HepG2 (cell line): ENCODE measurements around the gene ANKRD12. TPM values are rescaled to one million over a fixed set of nuclear protein-coding genes. Genes with fewer than 3 reads are reported as not detected.

Experiments
- ATAC-seq: fragments of 200-7000 bp; cut with Tn5 transposase; 3 replicates; pipeline ENCODE4 v1.9.1; 2020; ENCODE audit warnings: mild to moderate bottlenecking, moderate library complexity
- BruUV-seq: library from RNA; stranded (reverse); fragments of 400-500 nt; replicated peaks from 2 replicates; lab custom pipeline; 2021; lab: Mats Ljungman, UMichigan
- CTCF ChIA-PET: fragments of 300-600 bp; formaldehyde crosslinking; extraction: SDS; loops from one replicate; lab custom pipeline; 2021; ENCODE audit warnings: low total read pairs, inconsistent platforms, low intra/inter-chr PET ratio; lab: Yijun Ruan, JAX
- POLR2A ChIA-PET: fragments of 350-600 bp; sonication (Branson Sonifier 250); formaldehyde crosslinking; loops from one replicate; lab custom pipeline; 2020; ENCODE audit warnings: antibody characterized with exemption, inconsistent platforms; lab: Yijun Ruan, JAX
- DNase-seq: peaks from one replicate; pipeline ENCODE4 v3.0.0-alpha.2; 2015; ENCODE audit warnings: low spot score
- FAIRE-seq: peaks from 3 replicates; lab custom pipeline; 2011; peaks lifted over from hg19 to GRCh38; lab: Jason Lieb, UNC
- H2AFZ ChIP-seq: one replicate; pipeline ENCODE4 v1.6.1; 2011; ENCODE audit warnings: low read length, inconsistent platforms
- H3K27ac ChIP-seq: fragments of 300-600 bp; 3 replicates; pipeline ENCODE4 v1.8.0; 2011; ENCODE audit warnings: mixed run types, mild to moderate bottlenecking, mixed read lengths, low read length, inconsistent platforms; ENCODE audit not compliant: insufficient read depth; ENCODE audit errors: extremely low read length
- H3K27me3 ChIP-seq, 2 experiments: fragments of 200-600 bp in 1 of 2; 2 replicates in 1 of 2; 3 replicates in 1 of 2; pipeline versions ENCODE4 v1.6.0 to v1.8.0; 2011; ENCODE audit warnings: low read length in 2 of 2, mild to moderate bottlenecking in 2 of 2, moderate library complexity in 2 of 2, inconsistent platforms in 1 of 2; ENCODE audit not compliant: insufficient read depth in 2 of 2, control insufficient read depth in 1 of 2
- H3K36me3 ChIP-seq, 2 experiments: fragments of 200-600 bp in 1 of 2; replicated peaks in 1 of 2; 2 replicates in 1 of 2; 3 replicates in 1 of 2; pipeline versions ENCODE4 v1.5.1 to v1.8.0; 2011; ENCODE audit warnings: low read length in 2 of 2, inconsistent platforms in 1 of 2; ENCODE audit not compliant: insufficient read depth in 2 of 2, control insufficient read depth in 1 of 2
- H3K4me1 ChIP-seq: 2 replicates; pipeline ENCODE4 v1.5.1; 2012; ENCODE audit warnings: low read length, inconsistent platforms; ENCODE audit not compliant: insufficient read depth
- H3K4me2 ChIP-seq: 2 replicates; pipeline ENCODE4 v1.6.0; 2011; ENCODE audit warnings: low read depth, low read length, inconsistent platforms
- H3K4me3 ChIP-seq, 3 experiments: fragments of 200-600 bp in 1 of 3; sonication (generic), shearing (Covaris generic) in 1 of 3; replicated peaks in 1 of 3; 2 replicates each; pipeline ENCODE4 v1.5.1; 2011 to 2016; ENCODE audit warnings: low read length in 3 of 3, inconsistent platforms in 2 of 3, low read depth in 2 of 3, mild to moderate bottlenecking in 2 of 3, control low read depth in 1 of 3, mixed read lengths in 1 of 3; ENCODE audit not compliant: insufficient read depth in 1 of 3
- H3K79me2 ChIP-seq: one replicate; pipeline ENCODE4 v1.6.1; 2011; ENCODE audit warnings: low read length, inconsistent platforms; ENCODE audit not compliant: insufficient read depth
- H3K9ac ChIP-seq: 2 replicates; pipeline ENCODE4 v1.6.0; 2011; ENCODE audit warnings: mild to moderate bottlenecking, low read depth, low read length, inconsistent platforms; ENCODE audit not compliant: insufficient read depth
- H3K9me3 ChIP-seq: 2 replicates; pipeline ENCODE4 v1.5.1; 2012; ENCODE audit warnings: mild to moderate bottlenecking, low read length
- H4K20me1 ChIP-seq: 2 replicates; pipeline ENCODE4 v1.6.0; 2011; ENCODE audit warnings: inconsistent platforms, mild to moderate bottlenecking, low read length, moderate library complexity; ENCODE audit not compliant: insufficient read depth
- BRF2 ChIP-seq: sonication (generic); formaldehyde crosslinking; IDR thresholded peaks from 2 replicates; pipeline ENCODE4 v1.8.1; 2022; ENCODE audit warnings: mild to moderate bottlenecking, missing genetic modification reagents
- LBX2 ChIP-seq: sonication (generic); formaldehyde crosslinking; IDR thresholded peaks from 2 replicates; pipeline ENCODE4 v1.5.0; 2020; ENCODE audit warnings: missing genetic modification reagents, mild to moderate bottlenecking, borderline replicate concordance
- MLLT10 ChIP-seq: sonication (generic); formaldehyde crosslinking; IDR thresholded peaks from 2 replicates; pipeline ENCODE4 v1.4.0; 2020; ENCODE audit warnings: missing genetic modification reagents
- MXI1 ChIP-seq: IDR thresholded peaks from 3 replicates; pipeline ENCODE4 v1.6.1; 2012; ENCODE audit warnings: low read depth, low read length, inconsistent platforms, borderline replicate concordance
- SP140L ChIP-seq: sonication (generic); formaldehyde crosslinking; IDR thresholded peaks from 2 replicates; pipeline ENCODE4 v1.4.0; 2020; ENCODE audit warnings: missing genetic modification reagents, borderline replicate concordance
- XRCC5 ChIP-seq: fragments of 200-400 bp; formaldehyde crosslinking; optimal IDR thresholded peaks from 2 replicates; pipeline ENCODE3; 2017; ENCODE audit warnings: mild to moderate bottlenecking, low read length
- ZEB1 ChIP-seq: IDR thresholded peaks from 2 replicates; pipeline ENCODE4 v1.6.1; 2012; ENCODE audit warnings: mild to moderate bottlenecking, low read depth, inconsistent platforms; ENCODE audit not compliant: insufficient replicate concordance
- ZNF24 ChIP-seq: fragments of 450-650 bp; IDR thresholded peaks from 2 replicates; pipeline ENCODE4 v1.6.1; 2017; ENCODE audit warnings: antibody characterized with exemption, mild to moderate bottlenecking
- ZNF260 ChIP-seq: sonication (generic); formaldehyde crosslinking; IDR thresholded peaks from 2 replicates; pipeline ENCODE4 v1.4.0; 2020; ENCODE audit warnings: missing genetic modification reagents, low read depth, mild to moderate bottlenecking, borderline replicate concordance
- ZNF331 ChIP-seq: sonication (generic); formaldehyde crosslinking; IDR thresholded peaks from 2 replicates; pipeline ENCODE4 v1.4.0; 2020; ENCODE audit warnings: missing genetic modification reagents
- ZNF337 ChIP-seq: sonication (generic); formaldehyde crosslinking; IDR thresholded peaks from 2 replicates; pipeline ENCODE4 v1.5.1; 2020; ENCODE audit warnings: missing genetic modification reagents, low read depth, mild to moderate bottlenecking, borderline replicate concordance
- ZNF563 ChIP-seq: sonication (generic); formaldehyde crosslinking; IDR thresholded peaks from 2 replicates; pipeline ENCODE4 v1.8.0; 2022; ENCODE audit warnings: mild to moderate bottlenecking, moderate library complexity, missing genetic modification reagents
- ZNF850 ChIP-seq: sonication (generic); formaldehyde crosslinking; conservative IDR thresholded peaks from 2 replicates; pipeline ENCODE4 v1.9.0; 2021; ENCODE audit warnings: mild to moderate bottlenecking, missing genetic modification reagents
- WGBS: methylation state at CpG from one replicate; pipeline ENCODE4 v1.1.6; 2017; ENCODE audit warnings: low lambda C conversion rate; 5-methylcytosine and 5-hydroxymethylcytosine counted together
- in situ Hi-C: cut with HindIII; loops from 2 replicates; pipeline ENCODE4 v1.10.0; 2017; ENCODE audit warnings: low pct_unique_long_range_greater_than_20kb; ENCODE audit not compliant: extremely low pct_ligation_motif_present
- intact Hi-C: fragments of 100-400 bp; cut with micrococcal nuclease; formaldehyde crosslinking; loops from one replicate; pipeline ENCODE4 v1.10.0; 2022; ENCODE audit not compliant: unreplicated experiment
- polyA plus RNA-seq, 8 experiments: library from polyadenylated mRNA; depleted of rRNA in 3 of 8; stranded (reverse) in 7 of 8; unstranded in 1 of 8; fragments of >200 nt; fragmentation: Illumina TruSeq in 4 of 8; extraction: Trizol in 4 of 8; gene quantifications; 2 replicates each; pipeline versions ENCODE4 v1.2.1 to v1.2.3, GENCODE V29; 2011 to 2016; ENCODE audit warnings: low read depth in 4 of 8, missing spikeins in 1 of 8, mixed read lengths in 1 of 8; ENCODE audit not compliant: insufficient read depth in 1 of 8
- total RNA-seq, 5 experiments: library from RNA; depleted of rRNA; stranded (reverse); fragments of >200 nt; fragmentation: Illumina TruSeq; extraction: Trizol; gene quantifications; 2 replicates each; pipeline ENCODE4 v1.2.3, GENCODE V29; 2016; ENCODE audit warnings: low read depth in 1 of 5
- TF ChIP-seq, protein P1 (sequence below): fragments of 450-650 bp; IDR thresholded peaks from 2 replicates; pipeline ENCODE4 v1.6.1; 2016
- TF ChIP-seq, protein P2 (sequence below): sonication (generic); formaldehyde crosslinking; IDR thresholded peaks from 2 replicates; pipeline ENCODE4 v1.4.0; 2020; ENCODE audit warnings: missing genetic modification reagents

ANKRD12 gene
- total and polyA plus RNA-seq, 2 of the 13 experiments (the other 11 are each of a cell fraction or from before 2014, with no cell fraction given): 6.0 to 23.2 TPM

- TF ChIP-seq, protein P1, sequence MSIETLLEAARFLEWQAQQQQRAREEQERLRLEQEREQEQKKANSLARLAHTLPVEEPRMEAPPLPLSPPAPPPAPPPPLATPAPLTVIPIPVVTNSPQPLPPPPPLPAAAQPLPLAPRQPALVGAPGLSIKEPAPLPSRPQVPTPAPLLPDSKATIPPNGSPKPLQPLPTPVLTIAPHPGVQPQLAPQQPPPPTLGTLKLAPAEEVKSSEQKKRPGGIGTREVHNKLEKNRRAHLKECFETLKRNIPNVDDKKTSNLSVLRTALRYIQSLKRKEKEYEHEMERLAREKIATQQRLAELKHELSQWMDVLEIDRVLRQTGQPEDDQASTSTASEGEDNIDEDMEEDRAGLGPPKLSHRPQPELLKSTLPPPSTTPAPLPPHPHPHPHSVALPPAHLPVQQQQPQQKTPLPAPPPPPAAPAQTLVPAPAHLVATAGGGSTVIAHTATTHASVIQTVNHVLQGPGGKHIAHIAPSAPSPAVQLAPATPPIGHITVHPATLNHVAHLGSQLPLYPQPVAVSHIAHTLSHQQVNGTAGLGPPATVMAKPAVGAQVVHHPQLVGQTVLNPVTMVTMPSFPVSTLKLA: no peak
- TF ChIP-seq ZEB1: no peak
- no peak for TF ChIP-seq XRCC5
- TF ChIP-seq ZNF260 (CRISPR knock-in tag): no peak
- TF ChIP-seq ZNF24: no peak
- TF ChIP-seq ZNF331: no peak
- TF ChIP-seq BRF2 (CRISPR knock-in tag): no peak
- no peak for TF ChIP-seq ZNF337
- TF ChIP-seq ZNF563 (CRISPR knock-in tag): no peak
- no peak for TF ChIP-seq SP140L
- TF ChIP-seq, all 625 proteins: peak for 0
These were observed 157.4 kb downstream of the ANKRD12 start (continued) for GRCh38 chr18:9293948-9294347.

DNA sequence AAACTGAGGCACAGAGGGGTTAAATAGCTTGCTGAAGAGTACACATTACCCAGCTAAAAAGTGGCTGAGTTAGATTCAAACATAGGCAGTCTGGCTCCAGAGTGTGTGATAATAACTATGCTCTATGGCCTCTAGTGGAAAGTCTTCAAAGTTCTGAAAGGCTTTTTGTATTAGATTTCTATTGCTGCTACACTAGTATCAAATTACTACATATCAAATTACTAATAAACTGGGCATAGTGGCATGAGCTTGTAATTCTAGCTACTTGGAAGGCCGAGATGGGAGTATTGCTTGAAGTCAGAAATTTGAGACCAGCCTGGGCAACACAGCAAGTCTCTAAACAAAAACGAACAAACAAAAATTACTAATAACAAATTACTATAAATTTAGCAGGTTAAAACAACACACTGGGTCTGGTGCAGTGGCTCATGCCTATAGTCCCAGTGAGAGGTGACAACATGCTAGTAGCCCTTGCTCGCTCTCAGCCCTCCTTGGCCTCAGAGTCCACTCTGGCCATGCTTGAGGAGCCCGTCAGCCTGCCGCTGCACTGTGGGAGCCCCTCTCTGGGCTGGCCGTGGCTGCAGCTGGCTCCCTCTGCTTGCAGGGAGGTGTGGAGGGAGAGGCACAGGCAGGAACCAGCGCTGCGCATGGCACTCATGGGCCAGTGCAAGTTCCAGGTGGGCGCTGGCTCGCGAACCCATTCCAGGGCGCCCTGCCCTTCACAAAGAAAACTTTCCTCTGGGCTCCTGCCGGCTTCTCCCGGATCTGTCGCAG lies 159.8 kb downstream of the ANKRD12 start:
- FAIRE-seq (no peak), ATAC-seq (no peak), DNase-seq (no peak)
- peaks cover 5% of the 10 kb centered on the region; the same call in 1 of the 2 replicates for H3K4me1 ChIP-seq
- intact Hi-C loops: no loop called here
- no peak for TF ChIP-seq LBX2 (CRISPR knock-in tag)
- no peak for TF ChIP-seq MXI1
- TF ChIP-seq MLLT10: no peak
- TF ChIP-seq, protein P2, sequence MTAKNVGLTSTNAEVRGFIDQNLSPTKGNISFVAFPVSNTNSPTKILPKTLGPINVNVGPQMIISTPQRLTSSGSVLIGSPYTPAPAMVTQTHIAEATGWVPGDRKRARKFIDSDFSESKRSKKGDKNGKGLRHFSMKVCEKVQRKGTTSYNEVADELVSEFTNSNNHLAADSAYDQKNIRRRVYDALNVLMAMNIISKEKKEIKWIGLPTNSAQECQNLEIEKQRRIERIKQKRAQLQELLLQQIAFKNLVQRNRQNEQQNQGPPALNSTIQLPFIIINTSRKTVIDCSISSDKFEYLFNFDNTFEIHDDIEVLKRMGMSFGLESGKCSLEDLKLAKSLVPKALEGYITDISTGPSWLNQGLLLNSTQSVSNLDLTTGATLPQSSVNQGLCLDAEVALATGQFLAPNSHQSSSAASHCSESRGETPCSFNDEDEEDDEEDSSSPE (CRISPR knock-in tag): no peak
- peak; percentile 91; the same call in 1 of the 2 replicates for TF ChIP-seq ZNF850 (CRISPR knock-in tag)
- H4K20me1 ChIP-seq: no peaks in the 10 kb centered on the region
- no TSS peak for BruUV-seq
- H3K36me3 ChIP-seq: no peaks in the 10 kb centered on the region
- no peak overlapping the region for H3K4me3 ChIP-seq
- no peak overlapping the region for H2AFZ ChIP-seq
- no peaks in the 10 kb centered on the region for H3K79me2 ChIP-seq
- no peak overlapping the region for H3K4me2 ChIP-seq
- ChIA-PET POLR2A (no interaction called here), CTCF (no interaction called here)
- H3K27ac ChIP-seq: no peak overlapping the region
- in situ Hi-C loops: no loop called here
- peaks cover 11% of the 10 kb centered on the region for H3K9me3 ChIP-seq
- no peaks in the 10 kb centered on the region; a peak in 1 of 5 replicates for H3K27me3 ChIP-seq
- 34% methylated on average over 3 of the region's 15 CpGs for WGBS
- no peak overlapping the region for H3K9ac ChIP-seq
